H1 (cell line): ENCODE measurements around the gene EXOG. TPM values are rescaled to one million over a fixed set of nuclear protein-coding genes. Genes with fewer than 3 reads are reported as not detected.

Source experiments
- ATF2 ChIP-seq: IDR thresholded peaks from 2 replicates; pipeline ENCODE4 v1.6.1; 2012; ENCODE audit warnings: low read length, inconsistent platforms
- BCL11A ChIP-seq, 2 experiments: IDR thresholded peaks; one replicate each; pipeline ENCODE4 v1.6.1; 2011; ENCODE audit warnings: low read depth in 2 of 2, low read length in 2 of 2, mild to moderate bottlenecking in 2 of 2
- BRCA1 ChIP-seq: IDR thresholded peaks from 2 replicates; pipeline ENCODE4 v1.6.1; 2012; ENCODE audit warnings: low read depth, low read length, improper control_type of control experiment
- CREB1 ChIP-seq: IDR thresholded peaks from 2 replicates; pipeline ENCODE4 v1.6.1; 2012; ENCODE audit warnings: inconsistent platforms
- POLR2AphosphoS5 ChIP-seq: IDR thresholded peaks from 2 replicates; pipeline ENCODE4 v1.6.1; 2011; ENCODE audit warnings: low read depth, low read length
- RXRA ChIP-seq: IDR thresholded peaks from 2 replicates; pipeline ENCODE4 v1.6.1; 2011; ENCODE audit warnings: low read depth, mild to moderate bottlenecking, low read length, moderate library complexity; ENCODE audit not compliant: insufficient read depth
- SP2 ChIP-seq: IDR thresholded peaks from 2 replicates; pipeline ENCODE4 v1.6.1; 2012; ENCODE audit warnings: mild to moderate bottlenecking, low read length, inconsistent platforms
- TBP ChIP-seq: IDR thresholded peaks from 2 replicates; pipeline ENCODE4 v1.6.1; 2011; ENCODE audit warnings: low read depth, low read length, improper control_type of control experiment
- polyA plus RNA-seq, 7 experiments: library from polyadenylated mRNA; depleted of rRNA in 3 of 7; stranded (reverse) in 5 of 7; unstranded in 2 of 7; fragments of >200 nt in 5 of 7; fragments of 200-250 nt in 2 of 7; gene quantifications; 1 replicate in 5 of 7; 2 replicates in 1 of 7; 4 replicates in 1 of 7; pipeline versions ENCODE4 v1.2.1 to v1.2.3, GENCODE V29; 2011 to 2013; ENCODE audit warnings: missing spikeins in 2 of 7, mixed read lengths in 2 of 7
- total RNA-seq: library from RNA; stranded (reverse); fragmentation: NEBNext Ultra II Directional; extraction: Animal tissue kit (Norgen Biotek cat#: 25700); gene quantifications from 2 replicates; pipeline ENCODE4 v1.2.1, GENCODE V29; 2021

EXOG gene
- total and polyA plus RNA-seq, 2 of the 8 experiments (the other 6 are each of a cell fraction or from before 2014, with no cell fraction given) = 7.2 to 12.9 TPM

- TF ChIP-seq BCL11A (IDR thresholded peaks at IDR 0.05; ENCODE audit: low read depth in 2 of 2, low read length in 2 of 2) = no peak
- TF ChIP-seq TBP = no peak
- no peak for TF ChIP-seq SP2
- no peak for TF ChIP-seq CREB1
- no peak for TF ChIP-seq ATF2
- TF ChIP-seq POLR2AphosphoS5 = no peak
- no peak for TF ChIP-seq BRCA1
- no peak for TF ChIP-seq RXRA
Observed at GRCh38 chr3:38489766-38490165, 6.4 kb upstream of the EXOG start (continued).
